Body of pancreas (tissue), 4 donors: Measurements from ENCODE around the gene STYK1. TPM values are rescaled to one million over a fixed set of nuclear protein-coding genes. Genes with fewer than 3 reads are reported as not detected.

Experiments
- ATAC-seq: fragments of 150-250 bp; one replicate; pipeline ENCODE4 v1.9.1; 2016
- DNase-seq, 4 donors: peaks; one replicate each; pipeline ENCODE4 v3.0.0-alpha.2; 2019
- H3K27ac ChIP-seq, 4 donors: fragments of 200-600 bp; sonication (generic); 1 replicate in 3 of 4; 2 replicates in 1 of 4; pipeline versions ENCODE4 v1.5.1 to v1.6.1; 2016 to 2019; ENCODE audit warnings: mild to moderate bottlenecking in 1 of 4, mixed read lengths in 1 of 4, moderate library complexity in 1 of 4
- H3K27me3 ChIP-seq, 2 donors: fragments of 200-600 bp; sonication (generic); one replicate each; pipeline ENCODE4 v1.6.0; 2016; ENCODE audit warnings: mild to moderate bottlenecking in 1 of 2
- H3K36me3 ChIP-seq, 2 donors: fragments of 200-600 bp; sonication (generic); replicated peaks in 1 of 2; 2 replicates each; pipeline ENCODE4 v1.5.1; 2016; ENCODE audit warnings: low read depth in 2 of 2; ENCODE audit not compliant: insufficient read depth in 1 of 2
- H3K4me1 ChIP-seq: fragments of 200-600 bp; sonication (generic); one replicate; pipeline ENCODE4 v1.6.0; 2016
- H3K4me3 ChIP-seq, 2 donors: fragments of 200-600 bp; sonication (generic); 1 replicate in 1 of 2; 2 replicates in 1 of 2; pipeline ENCODE4 v1.5.1; 2016 to 2019
- H3K9me3 ChIP-seq, 3 donors: fragments of 200-600 bp; sonication (generic); 1 replicate in 2 of 3; 2 replicates in 1 of 3; pipeline ENCODE4 v1.5.1; 2016
- CTCF ChIP-seq, 7 experiments: fragments of 450-650 bp in 4 of 7; fragments of 200-600 bp in 3 of 7; sonication (generic) in 3 of 7; IDR thresholded peaks; one replicate each; pipeline ENCODE4 v1.5.1; 2016 to 2019; ENCODE audit warnings: antibody characterized with exemption in 7 of 7
- POLR2A ChIP-seq, 3 donors: fragments of 450-650 bp; IDR thresholded peaks; one replicate each; pipeline ENCODE4 v1.6.1; 2016; ENCODE audit warnings: antibody characterized with exemption in 3 of 3, mild to moderate bottlenecking in 2 of 3
- WGBS, 2 donors: methylation state at CpG; one replicate each; pipeline ENCODE4 v1.1.5; 2017; 5-methylcytosine and 5-hydroxymethylcytosine counted together
- intact Hi-C: fragments of 100-400 bp; cut with DNase I; formaldehyde crosslinking; loops from one replicate; pipeline ENCODE4 v1.15.1; 2023
- total RNA-seq, 2 donors: library from RNA; depleted of rRNA; stranded (reverse); fragments of >200 nt; gene quantifications; one replicate each; pipeline ENCODE4 v1.1.0, GENCODE V29; 2016

The STYK1 gene
- total RNA-seq, 2 donors from 2014 or later, result 0.26 TPM; not detected in 1

- Histone ChIP-seq H3K27ac (no peak overlapping the region), H3K36me3 (peaks cover 4 to 56% of the 10 kb centered on the region in 2 donors)
- intact Hi-C loops, result no loop called here
Observed at GRCh38 chr12:10705655-10706054, 31.8 kb upstream of the STYK1 start.

GRCh38 chr12:10701843-10702242 is 28.0 kb upstream of the STYK1 start:
- ATAC-seq, result no peak
- Histone ChIP-seq H3K36me3 (peaks cover 6 to 51% of the 10 kb centered on the region in 2 donors), H3K27ac (no peak overlapping the region), H3K4me1 (no peaks in the 10 kb centered on the region), H3K27me3 (no peaks in the 10 kb centered on the region), H3K4me3 (no peak overlapping the region), H3K9me3 (no peaks in the 10 kb centered on the region)
- 87 to 89% methylated on average over 14 of the region's 14 CpGs for WGBS, 2 donors
- DNase-seq, result no peak
- TF ChIP-seq POLR2A (IDR thresholded peaks at IDR 0.05) (no peak), CTCF (IDR thresholded peaks at IDR 0.05) (no peak)
- intact Hi-C loops, result no loop called here

More at GRCh38 chr12:10705655-10706054, 31.8 kb upstream of the STYK1 start:
- Histone ChIP-seq H3K9me3 (no peaks in the 10 kb centered on the region), H3K27me3 (no peaks in the 10 kb centered on the region), H3K4me3 (no peak overlapping the region), H3K4me1 (no peaks in the 10 kb centered on the region)
- ATAC-seq, result no peak
- TF ChIP-seq CTCF (IDR thresholded peaks at IDR 0.05), result no peak
- TF ChIP-seq POLR2A (IDR thresholded peaks at IDR 0.05), result no peak
- WGBS, 2 donors, result 42 to 71% methylated on average over 2 of the region's 2 CpGs
- no peak for DNase-seq

GRCh38 chr12:10701131-10701681 is 27.4 kb upstream of the STYK1 start:
- ATAC-seq (no peak), DNase-seq (no peak)
- no peak overlapping the region for H3K27ac ChIP-seq
- H3K4me1 ChIP-seq, result no peaks in the 10 kb centered on the region
- H3K27me3 ChIP-seq, result no peaks in the 10 kb centered on the region
- intact Hi-C loops, result no loop called here
- H3K36me3 ChIP-seq, result peaks cover 6 to 49% of the 10 kb centered on the region in 2 donors
- H3K9me3 ChIP-seq, result no peaks in the 10 kb centered on the region
- H3K4me3 ChIP-seq, result no peak overlapping the region
- 55 to 59% methylated on average over 3 of the region's 3 CpGs for WGBS, 2 donors
- TF ChIP-seq POLR2A (IDR thresholded peaks at IDR 0.05), result no peak
- no peak for TF ChIP-seq CTCF (IDR thresholded peaks at IDR 0.05)

GRCh38 chr12:10700581-10700980 is 26.7 kb upstream of the STYK1 start:
- no peak for ATAC-seq

More at GRCh38 chr12:10700581-10700980, 26.7 kb upstream of the STYK1 start:
- intact Hi-C loops, result no loop called here
- WGBS, 2 donors, result 62 to 72% methylated on average over 3 of the region's 3 CpGs
- no peak for TF ChIP-seq POLR2A (IDR thresholded peaks at IDR 0.05)
- no peak for TF ChIP-seq CTCF (IDR thresholded peaks at IDR 0.05)
- Histone ChIP-seq H3K4me1 (no peaks in the 10 kb centered on the region), H3K4me3 (no peak overlapping the region), H3K9me3 (no peaks in the 10 kb centered on the region), H3K27ac (no peak overlapping the region), H3K27me3 (no peaks in the 10 kb centered on the region), H3K36me3 (peaks cover 6 to 46% of the 10 kb centered on the region in 2 donors)
- DNase-seq, result no peak
